ENCODE measurements around the gene CNIH4.
"Not testable (repeated sequence)": the region's sequence is repeated elsewhere in the genome, so short reads cannot be mapped to it uniquely, and the experiment has no call there.

CNIH4 gene

DNA sequence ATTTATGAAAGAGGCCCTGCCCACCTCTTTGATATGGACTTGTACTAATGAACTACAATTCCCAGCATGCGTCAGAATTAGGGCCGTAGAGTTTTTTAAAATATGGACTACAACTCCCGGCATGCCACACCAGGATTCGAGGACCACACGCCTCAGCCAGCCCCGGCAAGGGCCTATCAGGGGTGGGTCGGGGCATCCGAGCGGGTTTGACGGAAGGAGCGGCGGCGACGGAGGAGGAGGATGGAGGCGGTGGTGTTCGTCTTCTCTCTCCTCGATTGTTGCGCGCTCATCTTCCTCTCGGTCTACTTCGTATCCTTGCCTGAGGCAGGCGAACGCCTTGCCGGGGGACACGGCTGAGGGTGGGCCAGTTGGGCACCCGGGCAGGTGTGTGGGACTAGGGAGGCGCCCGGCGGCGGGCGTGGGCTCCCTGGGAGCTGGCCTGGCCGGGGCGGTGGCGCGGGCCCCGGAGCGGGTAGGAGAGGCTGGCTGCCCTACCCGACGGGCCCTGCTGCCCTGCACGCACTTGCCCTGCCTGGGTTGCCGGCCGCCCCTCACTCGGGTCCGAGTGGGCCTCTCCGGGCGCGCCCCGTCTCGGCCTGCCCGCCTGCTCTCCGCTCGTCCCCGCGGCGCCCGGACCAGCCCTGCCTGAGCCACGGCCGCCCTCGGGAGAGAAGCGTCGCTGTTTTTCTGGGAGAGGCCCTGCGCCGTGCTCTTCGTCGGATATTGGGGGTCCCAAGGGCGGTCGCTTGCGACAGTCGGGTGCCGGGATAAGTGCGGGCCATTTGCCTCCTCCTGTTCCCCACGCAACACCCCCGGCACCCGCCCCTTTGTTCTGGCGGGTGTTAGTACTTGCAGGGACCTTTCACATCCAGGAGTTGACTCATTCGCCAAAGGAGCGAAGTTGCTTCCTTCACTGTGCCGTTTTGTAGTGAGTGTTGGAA lies at the start of gene CNIH4:
Gene CNIH4 (plus strand): TSS at position 195 of the 941 bp plus-strand sequence. CDS start 46 bp downstream, at position 241.
- peak; percentile 85 for DNase-seq (ENCODE audit: low read depth, low spot score)

DNA sequence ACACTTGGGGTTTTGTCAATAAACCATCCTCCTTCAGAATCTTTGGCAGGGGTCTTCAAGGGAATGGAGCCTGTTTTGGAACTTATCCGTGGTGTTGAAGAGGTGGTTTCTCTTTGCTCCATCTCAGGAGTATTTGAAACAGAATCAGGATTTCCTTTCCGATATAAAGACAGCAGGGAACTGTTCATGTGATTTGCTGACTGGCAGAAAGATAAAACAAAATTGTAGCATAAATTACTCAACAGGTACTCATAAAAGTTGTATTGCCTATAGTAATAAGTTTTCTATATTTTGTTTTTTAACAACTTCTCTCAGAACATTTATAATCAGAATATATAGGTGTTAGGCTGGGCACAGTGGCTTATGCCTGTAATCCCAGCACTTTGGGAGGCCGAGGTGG lies 48.6 kb upstream of the CNIH4 start:
- DNase-seq (ENCODE audit: low read depth, low spot score), result no peak

DNA sequence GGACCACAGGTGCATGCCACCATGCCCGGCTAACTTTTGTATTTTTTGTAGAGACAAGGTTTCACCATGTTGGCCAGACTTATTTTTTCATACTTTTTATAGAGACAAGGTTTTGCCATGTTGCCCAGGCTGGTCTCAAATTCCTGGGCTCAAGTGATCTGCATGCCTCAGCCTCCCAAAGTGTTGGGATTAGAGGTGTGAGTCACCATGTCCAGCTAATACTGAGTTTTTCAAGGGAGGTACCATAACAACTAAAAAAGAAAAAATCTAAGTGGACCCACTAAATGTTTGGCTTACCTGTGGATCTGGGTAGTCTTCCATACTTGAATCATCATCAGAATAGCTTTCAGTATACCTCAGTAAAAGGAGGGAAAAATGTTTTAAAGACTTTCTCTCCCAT lies 45.2 kb upstream of the CNIH4 start:
- DNase-seq (ENCODE audit: low read depth, low spot score), result not testable (repeated sequence)

GRCh38 chr1:224312025-224312424 lies 44.7 kb upstream of the CNIH4 start:
- no peak for DNase-seq (ENCODE audit: low read depth, low spot score)

GRCh38 chr1:224317383-224318045 lies 39.2 kb upstream of the CNIH4 start:
- DNase-seq (ENCODE audit: low read depth, low spot score), result no peak

GRCh38 chr1:224321706-224322105 lies 35.0 kb upstream of the CNIH4 start:
- DNase-seq (ENCODE audit: low read depth, low spot score), result no peak

- DNase-seq (ENCODE audit: low read depth, low spot score), result no peak
Observed at GRCh38 chr1:224325959-224326358, 30.7 kb upstream of the CNIH4 start.

- no peak for DNase-seq (ENCODE audit: low read depth, low spot score)
Observed at GRCh38 chr1:224328644-224329043, 28.0 kb upstream of the CNIH4 start.

DNA sequence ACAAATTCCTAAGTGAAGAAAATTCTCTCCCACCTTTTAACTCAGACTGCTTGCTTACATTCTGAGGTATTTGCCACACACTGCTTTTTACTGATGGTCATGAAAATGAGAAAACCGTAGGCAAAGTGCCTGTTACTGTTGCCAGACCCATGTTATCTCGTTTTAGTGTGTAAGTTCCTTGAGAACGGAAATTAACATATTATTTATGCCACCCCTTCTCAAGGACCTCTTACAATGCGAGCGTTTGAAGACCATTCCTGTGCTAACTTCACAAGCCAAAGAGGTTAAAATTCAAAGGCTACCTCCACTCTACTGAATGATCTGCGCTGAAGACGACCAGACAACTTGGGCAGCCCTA lies 27.2 kb upstream of the CNIH4 start:
- no peak for DNase-seq (ENCODE audit: low read depth, low spot score)

DNA sequence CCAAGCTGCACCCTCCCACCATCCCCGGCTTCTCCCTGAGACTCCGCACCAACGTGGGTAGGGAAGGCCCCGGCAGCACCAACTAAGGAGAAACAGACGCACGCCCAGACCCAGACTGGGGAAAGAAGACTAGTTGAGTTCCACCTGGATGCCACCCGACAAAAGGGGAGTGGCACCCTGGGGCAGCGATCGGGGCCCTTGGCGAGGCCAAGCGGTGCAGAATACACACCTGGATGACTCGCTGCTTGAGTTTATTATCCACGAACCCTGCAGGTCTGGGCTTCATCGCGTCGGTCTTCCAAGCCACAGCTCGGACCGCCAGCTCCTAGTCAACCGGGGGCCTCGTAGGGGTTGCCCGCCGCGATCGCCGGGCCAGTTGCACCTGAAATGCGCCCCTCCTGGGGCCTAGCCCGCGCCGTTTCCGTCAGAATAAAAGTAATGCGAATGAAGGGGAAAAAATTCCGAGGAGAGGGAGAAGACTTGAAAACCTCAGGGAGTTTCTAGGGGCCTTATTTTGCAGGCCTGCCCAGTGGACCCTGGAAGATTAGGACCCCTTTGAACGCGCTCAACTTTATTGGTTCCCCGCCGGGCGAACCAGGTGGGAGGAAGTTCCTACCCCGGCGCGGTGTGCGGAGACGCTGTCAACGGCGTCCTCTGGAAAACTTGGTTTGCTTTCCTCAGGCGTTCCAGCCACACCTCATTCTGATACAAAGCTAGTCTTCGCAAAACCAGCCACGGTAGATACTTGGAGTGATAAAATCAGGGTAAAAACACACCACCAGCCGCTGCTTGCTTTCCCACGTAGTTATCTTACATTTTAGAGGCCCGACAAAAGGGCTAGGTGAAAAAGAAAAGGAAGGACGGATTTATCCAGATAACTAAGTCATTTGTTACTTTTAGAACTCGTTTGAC lies 26.6 kb upstream of the CNIH4 start, which contains the start of gene NVL:
Gene NVL (minus strand): TSS at position 331 of the 912 bp plus-strand sequence. CDS start 45 bp downstream, at position 286.
- peak; percentile 75 for DNase-seq (ENCODE audit: low read depth, low spot score)

DNA sequence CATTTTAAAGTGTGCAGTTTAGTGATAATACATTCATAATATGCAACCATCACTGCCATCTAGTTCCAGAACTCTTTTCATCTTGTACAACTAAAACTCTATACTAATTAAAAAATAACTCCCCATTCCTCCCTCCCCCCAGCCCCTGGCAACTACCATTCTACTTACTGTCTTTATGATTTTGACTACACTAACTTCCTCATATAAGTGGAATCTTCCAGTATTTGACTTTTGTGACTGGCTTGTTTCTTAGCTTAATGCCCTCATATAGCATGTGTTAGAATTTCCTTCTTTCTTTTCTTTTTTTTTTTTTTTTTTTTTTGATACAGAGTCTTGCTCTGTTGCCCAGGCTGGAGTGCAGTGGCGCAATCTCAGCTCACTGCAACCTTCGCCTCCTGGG lies 25.4 kb upstream of the CNIH4 start:
- no peak for DNase-seq (ENCODE audit: low read depth, low spot score)

GRCh38 chr1:224331824-224332223 lies 24.9 kb upstream of the CNIH4 start:
- no peak for DNase-seq (ENCODE audit: low read depth, low spot score)

DNA sequence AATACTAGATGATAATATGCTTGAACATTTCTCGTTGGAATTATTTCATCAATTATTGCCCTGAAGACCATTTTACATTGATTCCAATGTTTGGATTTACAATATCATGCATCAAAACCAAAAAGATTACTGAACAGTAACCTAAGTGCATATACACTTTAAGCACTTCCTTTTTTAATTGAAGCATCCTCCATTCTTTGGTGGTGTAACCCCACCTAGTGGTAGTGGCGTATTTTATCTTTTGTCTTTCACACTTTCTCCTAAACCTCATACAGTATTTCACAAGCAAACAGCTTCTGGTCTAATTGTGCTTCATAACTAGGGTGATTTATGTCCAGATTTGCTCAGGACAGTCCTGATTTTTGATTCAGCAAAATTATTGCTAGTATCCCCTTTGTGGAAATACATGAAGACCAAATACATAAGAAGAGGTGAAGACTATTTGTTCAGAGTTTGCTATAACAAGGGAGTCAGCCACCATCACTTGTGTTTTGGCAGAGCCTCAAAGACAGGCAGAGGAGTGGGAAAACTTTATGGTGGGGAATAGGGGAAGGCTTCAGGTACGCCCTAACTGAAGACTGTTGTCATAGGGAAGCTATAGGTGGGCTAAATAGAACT lies 23.3 kb upstream of the CNIH4 start:
- no peak for DNase-seq (ENCODE audit: low read depth, low spot score)

DNA sequence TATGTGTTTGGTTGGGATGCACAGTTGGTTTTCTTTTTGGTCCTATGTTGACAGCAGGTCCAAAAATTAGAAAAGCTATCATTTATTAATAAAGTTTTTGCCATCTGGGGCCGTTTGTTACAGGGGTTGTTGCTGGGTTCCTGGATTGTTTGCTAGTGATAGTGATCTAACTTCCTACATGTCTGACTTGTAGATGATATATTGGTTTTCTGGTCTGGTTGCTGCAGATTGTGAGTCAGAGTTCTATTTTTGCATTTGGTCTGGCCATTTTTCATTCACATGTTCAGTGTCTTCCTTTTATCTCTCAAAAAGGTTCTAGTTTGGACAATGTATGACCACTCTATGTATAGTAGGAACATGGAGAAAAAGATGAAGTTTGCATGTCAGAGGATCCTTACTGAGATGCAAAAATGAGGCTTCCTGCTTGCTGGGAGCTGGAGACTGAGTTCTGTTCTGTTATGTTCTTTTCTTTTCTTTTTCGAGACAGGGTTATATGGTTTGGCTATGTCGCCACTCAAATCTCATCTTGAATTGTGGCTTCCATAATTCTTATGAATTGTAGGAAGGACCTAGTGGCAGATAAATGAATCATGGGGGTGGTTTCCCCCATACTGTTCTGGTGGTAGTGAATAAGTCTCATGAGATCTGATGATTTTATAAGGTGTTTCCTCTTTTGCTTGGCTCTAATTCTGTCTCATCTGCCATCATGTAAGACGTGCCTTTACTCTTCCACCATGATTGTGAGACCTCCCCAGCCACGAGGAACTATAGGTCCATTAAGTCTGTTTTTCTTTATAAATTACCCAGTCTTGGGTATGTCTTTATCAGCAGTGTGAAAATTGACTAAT lies 22.5 kb upstream of the CNIH4 start:
- DNase-seq (ENCODE audit: low read depth, low spot score), result no peak

- DNase-seq (ENCODE audit: low read depth, low spot score), result no peak
Observed at GRCh38 chr1:224338150-224338838, 18.4 kb upstream of the CNIH4 start.

DNA sequence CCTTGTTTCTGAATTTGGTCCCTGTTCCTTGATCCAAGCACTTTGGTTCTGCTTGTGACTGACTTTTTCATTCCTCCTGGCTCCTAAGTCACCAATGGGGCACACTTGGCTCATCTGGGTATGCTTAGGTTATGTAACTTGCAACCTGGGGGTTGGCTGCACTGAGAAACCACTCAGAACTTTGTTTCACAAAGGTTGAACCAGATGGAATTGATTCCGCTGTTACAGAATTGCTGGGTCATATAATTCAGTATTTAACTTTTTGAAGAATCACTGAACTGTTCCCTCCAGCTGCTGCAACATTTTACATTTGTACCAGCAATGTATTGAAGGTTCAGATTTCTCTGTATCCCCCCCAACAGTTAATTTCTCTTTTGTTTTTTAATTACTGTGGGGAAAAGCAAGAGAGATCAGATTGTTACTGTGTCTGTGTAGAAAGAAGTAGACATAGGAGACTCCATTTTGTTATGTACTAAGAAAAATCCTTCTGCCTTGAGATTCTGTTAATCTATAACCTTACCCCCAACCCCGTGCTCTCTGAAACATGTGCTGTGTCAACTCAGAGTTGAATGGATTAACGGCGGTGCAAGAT lies 17.1 kb upstream of the CNIH4 start:
- DNase-seq (ENCODE audit: low read depth, low spot score), result no peak

DNA sequence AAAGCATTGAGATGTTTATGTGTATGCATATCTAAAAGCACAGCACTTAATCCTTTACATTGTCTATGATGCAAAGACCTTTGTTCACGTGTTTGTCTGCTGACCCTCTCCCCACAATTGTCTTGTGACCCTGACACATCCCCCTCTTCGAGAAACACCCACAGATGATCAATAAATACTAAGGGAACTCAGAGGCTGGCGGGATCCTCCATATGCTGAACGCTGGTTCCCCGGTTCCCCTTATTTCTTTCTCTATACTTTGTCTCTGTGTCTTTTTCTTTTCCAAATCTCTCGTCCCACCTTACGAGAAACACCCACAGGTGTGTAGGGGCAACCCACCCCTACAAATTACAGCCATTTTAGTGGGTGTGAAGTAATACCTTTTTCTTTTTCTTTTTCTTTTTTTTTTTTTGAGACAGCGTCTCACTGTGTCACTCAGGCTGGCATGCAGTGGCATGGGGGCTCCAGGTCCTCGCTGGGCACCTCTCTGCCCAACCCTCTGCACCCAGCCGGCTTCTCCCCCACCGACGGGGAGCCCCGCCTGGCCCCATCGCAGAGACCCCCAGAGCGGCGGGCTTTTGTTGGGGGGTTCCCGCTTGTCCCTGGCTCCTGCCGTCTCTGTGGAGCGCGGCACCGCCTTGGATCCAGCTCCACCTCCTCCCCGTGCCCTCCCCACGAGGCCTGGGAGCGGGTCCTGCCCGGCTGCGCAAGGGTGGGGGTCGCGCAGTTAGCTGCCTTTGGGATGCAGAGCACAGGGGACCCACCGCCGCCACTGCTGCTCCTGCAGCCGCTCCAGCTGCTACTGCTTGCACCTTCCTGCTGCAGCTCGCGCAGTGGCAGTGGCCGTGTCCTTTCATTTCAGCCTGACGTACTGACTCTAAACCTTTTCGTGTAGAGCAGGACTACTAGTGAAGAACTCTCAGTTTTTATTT lies 16.0 kb upstream of the CNIH4 start:
- not testable (repeated sequence) for DNase-seq (ENCODE audit: low read depth, low spot score)

DNA sequence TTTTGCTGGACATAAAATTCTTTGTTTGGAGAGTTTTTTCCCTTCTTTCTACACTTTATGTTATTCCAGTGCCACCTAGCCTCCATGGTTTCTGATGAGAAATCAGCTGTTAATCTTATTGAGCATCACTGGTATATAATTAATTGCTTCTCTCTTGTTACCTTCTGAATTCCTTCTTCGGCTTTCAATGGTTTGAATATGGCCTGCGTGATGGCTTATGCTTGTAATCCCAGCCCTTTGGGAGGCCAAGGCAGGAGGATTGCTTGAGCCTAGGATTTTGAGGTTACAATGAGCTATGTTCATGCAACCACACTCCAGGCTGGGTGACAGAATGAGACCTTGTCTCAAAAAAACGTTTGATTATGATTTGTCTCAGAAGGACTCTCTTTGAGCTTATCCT lies 13.0 kb upstream of the CNIH4 start:
- DNase-seq (ENCODE audit: low read depth, low spot score), result no peak
